Measurements from ENCODE around the gene ATOX1.
"Not testable (repeated sequence)": the region's sequence is repeated elsewhere in the genome, so short reads cannot be mapped to it uniquely, and the experiment has no call there.

Gene ATOX1

DNA sequence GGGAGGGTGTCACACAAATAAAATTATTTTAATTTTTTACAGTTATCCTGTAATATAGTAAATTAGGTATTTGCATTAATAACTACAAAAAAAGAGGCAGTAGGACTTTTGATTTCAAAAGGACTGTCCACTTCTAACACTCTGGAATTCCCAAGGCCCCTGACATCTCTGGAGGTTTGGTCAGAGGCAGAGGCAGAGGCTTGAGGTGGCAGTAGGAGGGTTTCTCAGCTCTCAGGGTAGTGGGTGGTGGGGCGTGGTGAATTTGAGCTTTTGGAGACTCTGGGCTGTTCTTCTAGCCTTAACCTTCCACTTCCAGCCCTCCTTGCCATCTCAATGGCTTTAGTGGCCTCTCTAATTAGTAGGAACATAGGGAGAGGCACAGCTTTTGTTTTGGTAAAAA lies 22.8 kb downstream of the ATOX1 start:
- in situ Hi-C loops (cut with MboI; ENCODE audit: low sequenced_read_pairs): no loop called here

DNA sequence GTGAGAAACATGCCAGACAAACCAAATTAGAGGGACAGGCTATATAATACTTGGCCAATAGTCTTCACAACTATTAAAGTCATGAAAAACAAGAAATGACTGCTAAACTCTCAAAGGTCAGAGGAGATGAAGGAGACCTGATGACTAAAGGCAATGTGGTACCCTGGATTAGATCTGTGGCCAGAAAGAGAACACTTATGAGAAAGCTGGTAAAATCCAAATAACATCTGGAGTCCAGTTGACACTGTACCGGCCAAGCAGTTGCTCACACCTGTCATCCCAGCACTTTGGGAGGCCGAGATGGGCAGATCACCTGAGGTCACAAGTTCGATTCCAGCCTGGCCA lies 24.4 kb downstream of the ATOX1 start:
- in situ Hi-C loops (cut with MboI; ENCODE audit: low sequenced_read_pairs): no loop called here

DNA sequence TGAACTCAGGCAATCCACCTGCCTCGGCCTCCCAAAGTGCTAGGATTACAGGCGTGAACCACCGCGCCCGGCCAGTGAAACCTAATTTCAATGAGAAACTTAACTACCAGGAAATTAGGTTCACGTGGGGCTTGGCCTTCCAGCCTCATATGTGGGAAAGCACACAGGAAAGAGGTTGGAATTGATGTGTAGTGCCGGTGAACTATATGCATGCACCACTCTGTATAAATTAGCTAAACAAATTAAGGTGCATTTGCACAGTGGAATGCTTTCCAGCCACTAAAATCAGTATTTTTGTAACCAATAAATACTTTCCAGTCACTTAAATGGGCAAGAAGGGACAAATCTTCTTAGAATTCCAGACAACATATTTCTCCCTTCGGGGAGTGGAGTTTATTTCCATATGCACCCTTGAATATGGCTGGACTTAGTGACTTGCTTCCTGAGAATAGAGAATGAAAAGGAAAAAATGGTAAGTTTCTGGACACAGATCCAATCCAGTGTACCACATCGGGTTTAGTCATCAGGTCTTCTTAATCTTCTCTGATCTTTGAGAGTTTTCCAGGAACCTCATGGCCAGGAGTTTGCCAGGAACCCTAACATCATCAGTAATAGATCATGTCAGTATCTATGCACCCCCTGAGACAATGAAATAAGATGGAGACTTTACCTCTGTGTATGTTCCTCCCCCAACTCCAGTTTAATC lies 24.9 kb downstream of the ATOX1 start:
- in situ Hi-C loops (cut with MboI; ENCODE audit: low sequenced_read_pairs): no loop called here

DNA sequence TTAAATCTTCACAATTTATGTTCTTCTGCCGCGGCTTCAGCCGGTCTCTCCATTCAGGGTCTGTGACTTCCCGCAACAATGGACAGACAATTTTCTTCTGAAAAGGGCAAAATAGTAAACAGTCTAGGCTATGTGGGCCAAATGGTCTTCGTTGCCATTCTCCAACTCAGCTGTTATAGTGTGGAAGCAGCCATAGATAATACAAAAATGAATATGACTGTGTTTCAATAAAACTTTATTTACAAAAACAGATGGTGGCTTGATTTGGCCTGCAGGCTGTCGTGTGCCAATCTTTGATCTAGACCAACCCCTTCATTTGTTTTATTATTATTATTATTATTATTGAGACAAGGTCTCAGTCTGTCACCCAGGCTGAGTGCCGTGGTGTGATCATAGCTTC lies 28.1 kb downstream of the ATOX1 start:
- in situ Hi-C loops (cut with MboI; ENCODE audit: low sequenced_read_pairs): no loop called here

DNA sequence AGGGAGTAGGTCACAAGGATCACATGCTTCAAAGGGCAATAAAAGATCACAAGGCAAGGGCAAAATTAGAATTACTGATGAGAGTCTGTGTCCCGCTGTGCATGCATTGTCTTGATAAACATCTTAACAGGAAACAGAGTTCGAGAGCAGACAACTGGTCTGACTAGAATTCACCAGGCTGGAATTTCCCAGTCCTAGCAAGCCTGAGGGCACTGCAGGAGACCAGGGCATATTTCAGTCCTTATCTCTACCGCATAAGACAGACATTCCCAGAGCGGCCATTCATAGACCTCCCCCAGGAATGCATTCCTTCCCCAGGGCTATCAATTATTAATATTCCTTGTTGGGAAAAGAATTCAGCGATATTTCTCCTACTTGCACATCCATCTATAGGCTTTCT lies 28.8 kb downstream of the ATOX1 start:
- in situ Hi-C loops (cut with MboI; ENCODE audit: low sequenced_read_pairs): not testable (repeated sequence)

DNA sequence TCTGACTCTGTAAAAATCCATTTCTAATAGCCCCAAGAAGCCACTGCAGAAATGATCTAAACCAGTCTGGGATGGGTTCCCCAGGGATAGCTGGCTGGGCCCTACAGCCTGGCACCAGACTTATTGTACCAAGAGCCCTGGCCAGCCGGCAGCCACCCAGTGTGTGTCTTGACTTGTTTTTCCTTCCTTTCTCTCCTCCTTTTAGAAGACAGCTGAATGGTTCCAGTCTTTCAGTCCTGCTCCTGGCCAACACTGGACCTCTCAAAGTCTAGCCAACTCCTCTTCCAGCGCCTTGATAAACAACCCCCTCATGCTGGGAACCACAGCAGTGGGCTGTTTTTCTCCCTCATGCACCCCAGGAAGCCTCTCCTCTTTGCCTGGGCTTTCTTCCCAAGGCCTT lies 34.1 kb downstream of the ATOX1 start:
- in situ Hi-C loops (cut with MboI; ENCODE audit: low sequenced_read_pairs): no loop called here

DNA sequence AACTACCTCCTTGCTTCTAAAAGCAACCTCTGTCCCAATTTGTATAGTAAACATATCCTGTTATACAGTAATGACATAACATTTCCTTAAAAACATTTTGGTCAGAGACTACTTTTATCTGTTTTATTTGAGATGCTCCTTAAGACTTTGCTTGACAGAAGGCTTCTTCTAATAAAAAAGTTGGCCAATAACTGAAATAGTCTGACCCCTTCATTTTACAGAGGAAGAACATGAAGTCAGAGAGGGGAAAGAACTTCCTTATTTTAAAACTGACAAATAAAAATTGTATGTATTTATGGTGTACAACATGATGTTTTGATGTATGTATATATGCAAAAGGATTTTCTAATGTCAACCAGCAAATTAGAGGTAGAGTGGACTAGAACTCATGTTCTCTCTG lies 35.9 kb downstream of the ATOX1 start:
- in situ Hi-C loops (cut with MboI; ENCODE audit: low sequenced_read_pairs): no loop called here

DNA sequence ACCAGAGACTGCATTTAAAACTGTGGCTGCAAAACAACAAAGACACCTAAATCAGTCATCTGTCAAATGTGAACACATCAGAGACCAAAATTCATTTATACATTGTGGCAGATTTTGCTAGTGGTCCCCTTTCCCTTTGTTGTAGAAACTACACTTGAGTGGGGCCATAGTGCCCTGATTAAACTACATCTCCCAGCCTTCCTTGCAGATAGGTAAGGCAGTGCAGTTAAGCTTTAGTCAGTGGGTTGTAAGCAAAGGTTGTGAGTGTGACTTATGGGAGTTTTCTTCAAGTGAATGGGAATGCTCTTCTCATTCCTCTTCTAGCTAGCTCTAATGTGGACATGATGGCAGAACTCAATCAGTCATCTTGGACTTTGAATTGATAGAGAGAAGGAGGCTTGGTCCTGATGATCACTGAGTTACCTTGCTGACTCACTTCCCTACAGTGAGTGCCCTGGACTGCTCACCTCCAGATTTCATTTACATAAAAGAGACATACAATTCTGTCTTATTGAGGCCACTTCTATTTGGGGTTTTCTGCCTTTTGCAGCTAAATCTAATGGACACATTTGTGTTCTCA lies 36.5 kb downstream of the ATOX1 start:
- in situ Hi-C loops (cut with MboI; ENCODE audit: low sequenced_read_pairs): no loop called here

DNA sequence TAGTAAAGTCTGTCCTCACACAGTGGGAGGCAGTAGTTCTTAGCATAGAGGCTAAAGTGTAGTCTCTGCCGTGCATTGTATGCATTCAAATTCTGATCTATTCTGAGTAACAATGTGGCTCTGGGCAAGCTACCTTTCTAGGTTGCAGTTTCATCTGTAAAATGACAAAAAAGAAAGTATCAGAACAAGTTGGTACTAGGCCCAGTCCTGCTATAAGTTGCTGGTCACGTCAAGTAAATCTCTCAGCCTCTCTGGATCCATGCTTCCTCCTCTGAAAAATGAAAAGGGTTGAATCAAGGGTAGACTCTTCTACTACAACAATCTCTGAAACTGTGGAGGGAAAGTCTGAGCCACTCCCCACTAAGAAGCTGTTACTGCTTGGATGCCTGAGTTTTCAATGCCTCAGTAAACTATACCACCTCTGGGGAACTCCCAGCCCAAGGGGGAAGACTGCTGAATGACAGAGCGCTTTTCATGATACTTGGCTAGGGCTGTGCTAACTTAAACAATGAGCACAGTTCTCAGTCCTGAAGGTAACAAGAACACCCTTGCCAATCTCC lies 37.3 kb downstream of the ATOX1 start:
- in situ Hi-C loops (cut with MboI; ENCODE audit: low sequenced_read_pairs): no loop called here

DNA sequence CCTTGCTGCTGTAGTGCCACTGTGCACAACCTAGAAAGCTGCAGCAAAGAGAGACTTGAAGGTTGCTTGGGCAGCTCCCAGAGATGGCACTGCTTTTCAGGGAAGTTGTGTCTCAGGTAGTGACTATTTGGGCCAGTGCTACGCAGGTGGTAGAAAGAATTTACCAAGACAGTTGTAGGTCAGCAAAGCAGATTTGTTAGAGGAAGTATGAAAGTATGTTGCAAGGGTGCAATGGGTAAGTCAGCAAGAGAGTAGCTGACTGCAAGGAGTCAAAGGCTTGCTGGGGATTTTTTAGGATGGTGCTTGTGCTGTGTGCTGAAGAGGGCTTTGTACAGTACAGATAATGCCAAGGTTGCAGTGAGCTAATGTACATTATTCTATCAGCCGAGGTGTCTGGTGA lies 38.2 kb downstream of the ATOX1 start:
- in situ Hi-C loops (cut with MboI; ENCODE audit: low sequenced_read_pairs): no loop called here

DNA sequence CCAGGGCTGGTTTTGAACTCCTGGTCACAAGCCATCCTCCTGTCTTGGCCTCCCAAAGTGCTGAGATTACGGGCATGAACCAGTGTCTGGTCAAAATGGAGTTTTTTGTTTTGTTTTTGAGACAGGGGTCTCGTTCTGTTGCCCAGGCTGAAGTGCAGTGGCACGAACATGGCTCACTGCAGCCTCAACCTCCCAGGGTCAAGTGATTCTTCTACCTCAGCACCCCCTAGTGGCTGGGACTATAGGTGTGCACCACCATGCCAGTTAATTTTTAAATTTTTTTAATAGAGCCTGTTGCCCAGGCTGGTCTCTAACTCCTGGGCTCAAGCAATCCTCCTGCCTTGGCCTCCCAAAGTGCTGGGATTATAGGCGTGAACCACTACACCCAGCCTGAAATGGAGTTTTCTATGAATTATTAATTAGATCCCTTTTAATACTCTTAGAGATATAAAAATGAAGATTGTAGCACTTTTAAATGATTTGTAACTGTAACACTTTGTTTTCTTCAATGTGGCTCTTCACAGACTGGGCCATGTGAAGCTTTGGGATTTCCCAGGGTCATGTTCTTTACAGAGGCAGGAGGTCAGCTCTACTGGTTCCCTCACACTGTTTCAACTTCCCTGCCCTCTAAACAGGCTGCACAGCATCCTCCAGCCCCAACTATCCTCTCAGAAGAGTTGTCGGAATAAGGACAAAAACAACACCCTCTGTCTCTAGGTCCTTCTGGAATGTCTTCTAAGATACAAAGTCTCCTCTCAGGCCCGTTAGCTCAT lies 39.0 kb downstream of the ATOX1 start:
- in situ Hi-C loops (cut with MboI; ENCODE audit: low sequenced_read_pairs): no loop called here

DNA sequence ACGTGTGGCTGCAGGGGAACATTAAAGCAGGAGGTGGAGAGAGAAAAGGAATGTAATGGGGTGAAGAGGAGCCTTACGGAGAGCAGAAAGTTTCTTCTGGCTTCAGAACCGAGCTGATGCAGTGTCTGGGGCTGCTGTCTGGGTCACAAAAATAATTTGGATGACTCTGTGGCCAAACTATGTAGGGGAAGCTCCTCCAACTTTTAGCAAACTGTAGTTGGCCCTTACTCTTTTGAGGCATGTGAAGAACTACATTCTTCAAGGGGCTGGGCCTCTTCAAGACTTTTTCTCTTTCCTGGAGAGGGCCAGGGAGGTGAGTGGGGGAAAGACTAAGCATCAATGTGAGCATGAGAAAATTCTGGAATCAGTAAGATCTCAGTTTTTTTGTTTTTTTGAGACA lies 39.8 kb downstream of the ATOX1 start:
- in situ Hi-C loops (cut with MboI; ENCODE audit: low sequenced_read_pairs): no loop called here

DNA sequence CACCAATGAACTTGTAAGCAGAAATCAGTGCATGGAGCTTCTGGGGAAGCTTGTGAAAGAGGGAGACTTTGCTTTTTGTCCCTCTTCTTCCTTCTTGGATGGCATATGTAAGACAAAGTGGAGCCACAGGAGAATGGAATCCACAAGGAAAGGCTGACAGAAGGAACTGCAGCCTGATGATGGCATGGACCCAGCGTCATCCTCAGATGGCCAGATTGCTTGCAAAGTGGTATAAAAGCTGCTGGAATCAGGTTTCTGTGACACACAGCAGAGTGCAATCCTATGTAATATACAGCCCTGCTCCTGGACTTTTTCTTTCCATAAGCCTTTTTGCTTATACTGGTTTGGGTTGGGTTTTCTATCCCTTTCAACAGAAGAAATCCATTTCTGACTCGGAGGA lies 40.3 kb downstream of the ATOX1 start:
- in situ Hi-C loops (cut with MboI; ENCODE audit: low sequenced_read_pairs): no loop called here

DNA sequence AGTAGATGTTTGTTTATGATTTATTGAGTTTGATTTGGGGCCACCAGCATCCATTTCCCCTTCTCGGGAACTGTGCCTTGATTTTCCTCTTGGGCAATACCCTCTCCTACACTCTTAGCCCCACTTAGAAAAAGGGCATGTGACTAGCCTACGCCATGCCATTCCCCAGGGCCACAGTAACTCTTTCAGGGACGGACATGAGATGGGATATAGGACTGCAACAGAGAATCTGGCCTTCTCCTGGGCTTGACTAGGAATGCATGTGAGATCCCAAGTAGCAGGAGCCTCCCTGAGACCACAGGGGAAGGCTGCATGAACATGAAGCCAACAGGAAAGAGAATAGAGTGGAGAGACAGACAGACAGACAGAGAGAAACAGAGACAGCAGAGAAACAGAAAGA lies 41.0 kb downstream of the ATOX1 start:
- in situ Hi-C loops (cut with MboI; ENCODE audit: low sequenced_read_pairs): no loop called here

DNA sequence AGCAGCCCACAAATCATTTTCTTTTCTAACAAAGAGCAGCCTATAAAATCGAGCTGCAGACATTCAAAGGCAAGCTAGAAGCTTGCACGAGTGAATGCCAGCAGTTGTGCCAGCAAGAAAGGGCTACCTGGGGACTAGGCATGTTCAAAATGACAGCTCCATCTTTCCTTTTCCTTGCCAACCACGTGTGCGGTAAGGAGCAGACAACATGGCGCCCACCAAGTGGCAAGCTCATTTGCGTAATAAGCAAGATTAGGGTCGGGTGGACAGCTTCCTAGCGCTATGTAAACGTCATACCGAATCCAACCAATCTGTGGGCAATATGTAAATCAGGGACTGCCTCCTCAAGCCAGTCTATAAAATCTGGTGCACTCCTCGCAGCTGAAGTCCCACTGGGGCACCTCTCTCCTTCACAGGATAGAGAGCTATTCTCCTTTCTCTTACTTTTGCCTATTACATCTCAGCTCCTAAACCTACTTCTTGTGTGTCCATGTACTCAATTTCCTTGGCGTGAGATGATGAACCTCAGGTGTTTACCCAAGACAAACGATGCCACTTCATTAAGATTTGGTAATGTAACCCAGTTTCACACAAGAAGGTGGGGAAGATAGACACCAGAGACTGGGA lies 49.2 kb downstream of the ATOX1 start:
- in situ Hi-C loops (cut with MboI; ENCODE audit: low sequenced_read_pairs): no loop called here

DNA sequence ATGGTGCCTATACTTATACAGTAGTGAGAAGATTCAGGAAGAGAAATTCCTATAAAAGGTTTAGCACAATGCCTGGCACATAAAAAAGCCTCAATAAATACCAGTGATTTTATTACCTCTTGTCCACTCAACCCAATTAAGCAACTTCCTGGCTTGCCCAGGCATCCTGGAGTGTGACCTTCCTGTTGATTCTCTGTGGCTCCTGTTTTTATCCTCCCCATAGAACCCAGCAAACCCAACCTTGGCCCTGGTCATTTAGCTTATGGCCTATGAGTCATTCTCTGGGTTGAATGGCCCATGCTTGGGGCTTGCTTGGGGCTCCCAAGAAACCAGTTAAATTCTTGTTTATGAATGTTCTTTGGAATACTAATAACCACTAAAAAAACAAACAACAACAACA lies 50.3 kb downstream of the ATOX1 start:
- in situ Hi-C loops (cut with MboI; ENCODE audit: low sequenced_read_pairs): no loop called here

DNA sequence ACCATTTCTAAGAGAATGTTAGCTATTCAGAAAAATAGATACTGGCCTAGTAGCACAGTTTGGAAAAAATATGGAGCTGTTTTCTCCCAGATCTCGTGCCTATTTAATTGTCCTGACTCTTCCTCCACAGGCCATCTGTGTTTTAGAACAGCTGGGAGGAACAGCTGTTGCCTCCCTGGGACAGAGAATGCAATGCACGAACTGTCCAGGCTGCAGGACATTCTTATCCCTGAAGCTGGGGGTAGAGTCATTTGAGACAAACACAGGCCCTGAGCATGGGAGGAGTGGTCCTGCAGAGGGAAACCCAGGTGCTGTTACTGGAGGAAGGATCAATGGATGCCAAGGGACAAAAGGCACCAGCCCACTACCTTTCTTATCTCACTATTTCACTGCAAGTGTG lies 50.9 kb downstream of the ATOX1 start:
- in situ Hi-C loops (cut with MboI; ENCODE audit: low sequenced_read_pairs): no loop called here

DNA sequence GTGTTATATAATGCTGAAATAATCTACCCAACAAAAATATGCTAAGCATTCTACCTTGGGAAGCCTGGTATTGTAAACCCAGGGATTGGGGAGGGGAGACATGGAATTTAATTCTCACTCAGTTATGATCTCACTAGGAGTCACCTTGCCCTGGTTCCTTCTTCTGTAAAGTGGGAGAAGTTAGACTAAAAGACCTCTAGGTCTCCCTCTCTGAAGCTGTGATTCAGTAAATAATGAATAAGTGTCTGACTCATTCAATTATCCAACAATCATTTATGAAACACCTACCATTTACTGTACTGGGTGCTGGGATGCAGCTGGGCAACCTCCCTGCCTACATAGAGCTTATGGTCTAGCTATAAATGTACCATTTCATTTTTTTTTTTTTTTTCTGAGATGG lies 51.5 kb downstream of the ATOX1 start:
- in situ Hi-C loops (cut with MboI; ENCODE audit: low sequenced_read_pairs): no loop called here

DNA sequence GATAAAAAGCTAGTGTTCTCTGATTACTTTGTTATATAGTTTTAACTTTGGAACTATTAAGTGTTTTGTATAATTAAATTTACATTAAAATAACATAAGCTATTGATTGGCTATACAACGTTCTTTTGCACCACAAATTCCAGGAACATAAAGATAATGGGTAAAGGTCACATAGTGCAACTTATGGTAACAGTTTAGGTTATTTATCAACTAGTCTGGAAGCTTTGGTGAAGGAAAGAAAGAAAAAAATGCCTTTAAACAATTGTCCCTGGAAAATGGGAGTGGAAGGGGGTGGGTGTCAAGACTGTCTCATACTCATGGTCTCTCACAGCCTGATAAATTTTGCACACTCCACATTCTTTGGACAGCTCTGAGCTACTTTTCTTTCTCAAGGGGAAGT lies 54.7 kb downstream of the ATOX1 start:
- in situ Hi-C loops (cut with MboI; ENCODE audit: low sequenced_read_pairs): no loop called here

DNA sequence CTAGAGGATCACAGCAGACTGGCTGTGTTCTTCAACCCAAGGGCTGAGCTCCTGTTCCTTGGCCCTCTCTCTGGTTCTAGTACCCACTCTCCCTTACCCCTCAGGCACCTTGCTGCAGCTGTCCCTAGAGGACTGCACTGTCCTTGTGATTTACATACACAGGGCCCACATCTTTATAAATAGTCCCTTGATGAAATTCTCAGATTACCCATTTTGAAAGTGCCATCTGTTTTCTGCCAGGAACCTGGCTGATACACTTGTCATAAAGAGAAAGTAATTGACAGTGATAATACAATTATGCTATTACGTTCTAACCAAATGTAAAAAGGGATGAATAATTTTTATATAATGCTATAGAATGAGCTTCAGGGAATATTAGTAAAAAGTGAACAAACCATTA lies 55.2 kb downstream of the ATOX1 start:
- in situ Hi-C loops (cut with MboI; ENCODE audit: low sequenced_read_pairs): no loop called here

DNA sequence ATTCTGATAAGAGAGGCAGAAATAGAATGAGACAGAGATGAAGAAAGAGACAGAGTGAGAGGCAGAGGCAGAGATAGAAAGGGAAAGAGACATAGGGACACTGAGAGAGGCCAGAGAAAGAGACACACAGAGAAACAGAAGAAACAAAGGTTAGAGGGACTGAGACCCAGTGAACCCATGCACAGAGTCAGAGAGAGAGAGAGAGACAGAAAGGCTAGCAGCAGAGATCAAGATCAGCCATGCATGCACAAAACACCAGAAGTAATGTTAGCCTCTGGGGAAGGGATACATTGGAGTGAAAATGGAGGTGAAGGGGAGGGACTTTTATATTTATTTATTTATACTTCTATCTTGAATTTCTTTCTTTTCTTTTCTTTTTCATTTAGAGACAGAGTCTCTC lies 57.6 kb downstream of the ATOX1 start:
- in situ Hi-C loops (cut with MboI; ENCODE audit: low sequenced_read_pairs): no loop called here

DNA sequence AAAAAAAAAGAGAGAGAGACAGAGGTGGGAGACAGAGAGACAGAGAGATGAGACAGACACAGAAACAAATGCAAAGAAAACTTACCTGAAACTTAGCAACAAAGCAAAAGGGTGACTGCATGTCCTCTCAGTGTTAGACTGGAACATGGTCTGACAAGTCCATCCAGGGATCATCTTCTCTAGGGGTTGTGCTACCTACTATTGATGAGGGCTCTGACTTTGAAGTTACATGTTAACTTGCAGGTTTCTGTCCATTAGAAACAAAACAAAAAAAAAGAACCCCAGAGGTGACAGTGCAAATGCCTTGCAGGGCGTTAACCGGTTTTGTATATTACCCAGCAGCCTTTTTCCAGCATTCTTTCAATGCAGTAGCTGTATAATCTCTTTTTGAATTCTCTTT lies 58.1 kb downstream of the ATOX1 start:
- in situ Hi-C loops (cut with MboI; ENCODE audit: low sequenced_read_pairs): no loop called here
